ENCODE measurements around the gene USP49. TPM values are rescaled to one million over a fixed set of nuclear protein-coding genes. Genes with fewer than 3 reads are reported as not detected.
A peak's percentile ranks its signal among the peaks of the same experiment; 100 is the strongest.

USP49 gene
- total RNA-seq, 1 experiment from 2014 or later: 4.1 TPM

DNA sequence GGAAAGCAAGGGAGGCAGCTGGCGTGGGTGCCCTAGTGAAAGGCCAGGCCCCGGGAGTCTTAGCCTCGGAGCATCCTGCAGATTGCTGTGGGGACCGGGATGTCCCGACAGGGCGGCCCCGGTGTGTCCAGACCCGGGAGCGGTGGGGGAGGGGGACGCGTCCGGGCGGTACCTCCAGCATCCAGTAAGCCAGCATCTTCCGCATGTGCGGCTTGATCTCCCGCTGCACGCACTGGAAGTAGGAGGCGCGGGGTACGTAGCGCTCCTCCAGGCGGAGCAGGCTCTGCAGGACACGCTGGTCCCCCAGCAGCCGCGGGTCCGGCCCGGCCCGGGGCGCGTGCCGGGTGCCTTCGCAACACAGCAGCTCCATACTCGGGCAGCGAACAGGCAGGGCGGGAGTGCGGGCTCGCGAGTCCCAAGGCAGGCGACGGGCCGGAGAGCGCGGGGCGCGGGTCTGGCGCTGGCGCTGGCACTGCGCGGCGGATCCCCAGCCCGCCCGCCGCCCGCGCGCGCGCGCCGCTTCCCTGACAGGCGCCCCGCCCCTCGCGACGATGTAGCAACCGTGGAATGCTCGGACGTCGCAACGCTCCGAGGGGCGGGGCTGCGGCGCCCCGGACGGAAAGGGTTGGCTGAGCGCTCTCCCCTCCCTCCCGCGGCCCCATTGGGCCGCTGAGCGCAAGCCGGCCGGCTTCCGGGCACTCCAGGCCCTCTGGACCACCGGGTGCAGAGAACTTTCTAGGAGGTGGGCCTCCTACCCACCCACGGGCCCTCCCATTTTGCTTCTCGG, 46.3 kb upstream of the USP49 start, which contains the start of gene CCND3:
TSS of gene CCND3 (minus strand) at position 529 of the 787 bp plus-strand sequence. CDS start at position 370, 159 bp downstream.
- Mint-ChIP-seq H3K4me1 (ENCODE audit: insufficient read depth, unreplicated experiment) (peaks cover 25% of the 10 kb centered on the region), H3K9me3 (ENCODE audit: unreplicated experiment) (no peaks in the 10 kb centered on the region), H3K36me3 (ENCODE audit: insufficient read depth, unreplicated experiment) (peaks cover 52% of the 10 kb centered on the region), H3K27ac (ENCODE audit: low read depth, unreplicated experiment) (peak within 1 kb of the TSS; percentile 59), H3K27me3 (ENCODE audit: insufficient read depth, unreplicated experiment) (no peaks in the 10 kb centered on the region), H3K4me3 (ENCODE audit: unreplicated experiment) (peak within 1 kb of the TSS; percentile 85)
- intact Hi-C loops (cut with micrococcal nuclease): no loop called here
- ChIA-PET CTCF (interaction anchor here (0.5 to 10.1 kb wide), 10 partner anchors 18 to 157 kb away, joined by 3 to 117 read pairs (median 5); partner anchors contain the start of genes BYSL, MED20 and TAF8), POLR2A (interaction anchor here (0.7 to 14.4 kb wide), 13 partner anchors 11 to 751 kb away, joined by 3 to 157 read pairs (median 4); partner anchors contain the start of genes BYSL, MED20, TAF8 and TFEB)
- no TSS peak for BruUV-seq (replicated peaks)
- TF ChIP-seq, protein P1, sequence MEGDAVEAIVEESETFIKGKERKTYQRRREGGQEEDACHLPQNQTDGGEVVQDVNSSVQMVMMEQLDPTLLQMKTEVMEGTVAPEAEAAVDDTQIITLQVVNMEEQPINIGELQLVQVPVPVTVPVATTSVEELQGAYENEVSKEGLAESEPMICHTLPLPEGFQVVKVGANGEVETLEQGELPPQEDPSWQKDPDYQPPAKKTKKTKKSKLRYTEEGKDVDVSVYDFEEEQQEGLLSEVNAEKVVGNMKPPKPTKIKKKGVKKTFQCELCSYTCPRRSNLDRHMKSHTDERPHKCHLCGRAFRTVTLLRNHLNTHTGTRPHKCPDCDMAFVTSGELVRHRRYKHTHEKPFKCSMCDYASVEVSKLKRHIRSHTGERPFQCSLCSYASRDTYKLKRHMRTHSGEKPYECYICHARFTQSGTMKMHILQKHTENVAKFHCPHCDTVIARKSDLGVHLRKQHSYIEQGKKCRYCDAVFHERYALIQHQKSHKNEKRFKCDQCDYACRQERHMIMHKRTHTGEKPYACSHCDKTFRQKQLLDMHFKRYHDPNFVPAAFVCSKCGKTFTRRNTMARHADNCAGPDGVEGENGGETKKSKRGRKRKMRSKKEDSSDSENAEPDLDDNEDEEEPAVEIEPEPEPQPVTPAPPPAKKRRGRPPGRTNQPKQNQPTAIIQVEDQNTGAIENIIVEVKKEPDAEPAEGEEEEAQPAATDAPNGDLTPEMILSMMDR (IDR thresholded peaks at IDR 0.05; ENCODE audit: unreplicated experiment): no peak
- DNase-seq (ENCODE audit: unreplicated experiment): peak; percentile 88

DNA sequence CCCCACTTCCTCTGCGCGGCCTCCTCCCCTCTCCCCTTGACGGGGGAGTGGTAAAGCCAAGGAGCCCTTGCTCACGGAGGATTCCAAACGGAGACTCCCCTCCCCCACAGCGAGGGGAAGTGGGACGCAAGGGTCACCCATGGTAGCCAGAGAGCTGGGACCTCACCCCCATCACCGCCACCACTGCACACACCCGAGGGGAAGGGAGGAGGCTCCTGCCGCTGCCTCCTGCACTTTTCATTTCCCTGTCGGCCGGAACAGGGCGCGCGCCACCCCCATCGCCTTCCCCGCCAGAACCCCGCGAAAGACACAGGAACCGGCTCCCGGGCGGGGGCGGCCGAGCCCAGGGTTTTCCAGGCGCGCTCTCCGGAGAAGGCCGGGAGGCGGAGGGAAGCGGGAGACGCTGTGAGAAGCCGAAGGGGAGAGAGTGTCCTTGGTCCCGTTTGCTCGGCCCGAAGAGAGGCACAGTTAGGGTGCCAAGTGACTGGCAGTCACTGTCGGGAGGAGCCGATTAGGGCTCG, 45.6 kb upstream of the USP49 start:
- intact Hi-C loops (cut with micrococcal nuclease): loop anchor here (1.0 kb wide), 1 partner anchor 103 kb away; no protein-coding TSS in a partner anchor
- peak; percentile 31 for DNase-seq (ENCODE audit: unreplicated experiment)
- ChIA-PET POLR2A (interaction anchor here (0.7 to 14.4 kb wide), 13 partner anchors 10 to 750 kb away, joined by 3 to 157 read pairs (median 4); partner anchors contain the start of genes BYSL, MED20, TAF8 and TOMM6), CTCF (interaction anchor here (0.6 to 10.1 kb wide), 9 partner anchors 18 to 156 kb away, joined by 3 to 117 read pairs (median 8); partner anchors contain the start of genes BYSL, MED20 and TAF8)
- Mint-ChIP-seq H3K4me1 (ENCODE audit: insufficient read depth, unreplicated experiment) (peaks cover 31% of the 10 kb centered on the region), H3K27me3 (ENCODE audit: insufficient read depth, unreplicated experiment) (no peaks in the 10 kb centered on the region), H3K4me3 (ENCODE audit: unreplicated experiment) (peak overlapping the region; percentile 85), H3K27ac (ENCODE audit: low read depth, unreplicated experiment) (peak overlapping the region; percentile 59), H3K36me3 (ENCODE audit: insufficient read depth, unreplicated experiment) (peaks cover 53% of the 10 kb centered on the region), H3K9me3 (ENCODE audit: unreplicated experiment) (no peaks in the 10 kb centered on the region)
- BruUV-seq (replicated peaks): no TSS peak
- TF ChIP-seq, protein P1 (IDR thresholded peaks at IDR 0.05; ENCODE audit: unreplicated experiment): no peak

DNA sequence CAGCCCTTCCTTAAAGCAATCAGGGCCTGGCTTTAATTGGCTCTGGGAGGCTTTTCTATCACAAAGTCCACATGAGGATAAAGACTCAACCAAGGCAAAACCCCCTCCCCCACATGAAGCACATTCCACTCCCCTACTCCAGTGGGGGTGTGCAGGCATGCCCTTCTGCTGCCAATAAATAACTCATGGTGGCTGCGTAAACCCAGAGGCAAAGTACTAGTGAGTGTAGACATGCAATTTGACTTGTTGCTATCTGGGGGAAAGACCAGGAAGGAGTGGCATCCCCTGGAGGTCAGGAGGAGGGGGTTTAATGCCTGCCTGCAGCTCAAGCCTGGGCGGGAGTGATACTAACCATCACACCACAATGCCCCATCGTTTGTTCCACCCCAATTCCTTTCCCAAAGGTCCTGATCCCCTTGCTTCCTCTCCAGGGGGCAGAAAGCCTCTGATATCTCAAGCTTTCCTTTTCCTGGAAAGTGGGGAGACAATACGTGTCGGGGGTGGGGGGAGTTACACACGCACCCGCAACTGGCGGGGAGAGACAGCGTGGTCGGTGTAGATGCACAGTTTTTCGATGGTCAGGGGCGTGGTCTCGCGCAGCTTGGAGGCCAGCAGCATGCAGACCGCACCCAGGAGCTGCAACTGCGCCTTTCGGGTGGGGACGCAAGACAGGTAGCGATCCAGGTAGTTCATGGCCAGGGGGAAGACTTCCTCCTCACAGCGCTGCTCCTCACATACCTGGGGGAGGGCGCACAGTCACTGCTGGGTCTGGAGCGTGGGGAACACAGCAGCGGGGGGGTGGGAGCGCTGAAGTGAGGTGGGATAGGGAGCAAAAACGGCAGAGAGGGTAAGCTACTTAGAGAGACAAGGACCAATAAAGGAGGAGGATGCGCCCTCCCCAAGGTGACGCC, 44.9 kb upstream of the USP49 start:
- Mint-ChIP-seq H3K27ac (ENCODE audit: low read depth, unreplicated experiment) (peak overlapping the region; percentile 87), H3K9me3 (ENCODE audit: unreplicated experiment) (no peaks in the 10 kb centered on the region), H3K27me3 (ENCODE audit: insufficient read depth, unreplicated experiment) (no peaks in the 10 kb centered on the region), H3K4me3 (ENCODE audit: unreplicated experiment) (peak overlapping the region; percentile 85), H3K4me1 (ENCODE audit: insufficient read depth, unreplicated experiment) (peaks cover 31% of the 10 kb centered on the region), H3K36me3 (ENCODE audit: insufficient read depth, unreplicated experiment) (peaks cover 57% of the 10 kb centered on the region)
- BruUV-seq (replicated peaks): no TSS peak
- intact Hi-C loops (cut with micrococcal nuclease): loop anchor here (1.0 to 5.0 kb wide), 2 partner anchors 104 to 153 kb away; partner anchors contain the start of gene TOMM6
- DNase-seq (ENCODE audit: unreplicated experiment): peak; percentile 42
- ChIA-PET POLR2A (interaction anchor here (0.7 to 14.4 kb wide), 12 partner anchors 9 to 808 kb away, joined by 3 to 157 read pairs (median 5); partner anchors contain the start of genes BYSL, MED20, TAF8 and USP49), CTCF (interaction anchor here (0.9 to 10.1 kb wide), 10 partner anchors 8 to 151 kb away, joined by 3 to 117 read pairs (median 4); partner anchors contain the start of genes BYSL, MED20 and TAF8)
- TF ChIP-seq, protein P1 (IDR thresholded peaks at IDR 0.05; ENCODE audit: unreplicated experiment): no peak

All from MCF 10A (cell line).